HepG2 (cell line): ENCODE results near the gene SLC45A1. TPM values are rescaled to one million over a fixed set of nuclear protein-coding genes. Genes with fewer than 3 reads are reported as not detected.

Experiments used
- ATAC-seq: fragments of 200-7000 bp; cut with Tn5 transposase; 3 replicates; pipeline ENCODE4 v1.9.1; 2020; ENCODE audit warnings: mild to moderate bottlenecking, moderate library complexity
- BruUV-seq: library from RNA; stranded (reverse); fragments of 400-500 nt; replicated peaks from 2 replicates; lab custom pipeline; 2021; lab: Mats Ljungman, UMichigan
- CTCF ChIA-PET: fragments of 300-600 bp; formaldehyde crosslinking; extraction: SDS; loops from one replicate; lab custom pipeline; 2021; ENCODE audit warnings: low total read pairs, inconsistent platforms, low intra/inter-chr PET ratio; lab: Yijun Ruan, JAX
- POLR2A ChIA-PET: fragments of 350-600 bp; sonication (Branson Sonifier 250); formaldehyde crosslinking; loops from one replicate; lab custom pipeline; 2020; ENCODE audit warnings: antibody characterized with exemption, inconsistent platforms; lab: Yijun Ruan, JAX
- DNase-seq: peaks from one replicate; pipeline ENCODE4 v3.0.0-alpha.2; 2015; ENCODE audit warnings: low spot score
- FAIRE-seq: peaks from 3 replicates; lab custom pipeline; 2011; peaks lifted over from hg19 to GRCh38; lab: Jason Lieb, UNC
- H2AFZ ChIP-seq: one replicate; pipeline ENCODE4 v1.6.1; 2011; ENCODE audit warnings: low read length, inconsistent platforms
- H3K27ac ChIP-seq: fragments of 300-600 bp; 3 replicates; pipeline ENCODE4 v1.8.0; 2011; ENCODE audit warnings: mixed run types, mild to moderate bottlenecking, mixed read lengths, low read length, inconsistent platforms; ENCODE audit not compliant: insufficient read depth; ENCODE audit errors: extremely low read length
- H3K27me3 ChIP-seq, 2 experiments: fragments of 200-600 bp in 1 of 2; 2 replicates in 1 of 2; 3 replicates in 1 of 2; pipeline versions ENCODE4 v1.6.0 to v1.8.0; 2011; ENCODE audit warnings: low read length in 2 of 2, mild to moderate bottlenecking in 2 of 2, moderate library complexity in 2 of 2, inconsistent platforms in 1 of 2; ENCODE audit not compliant: insufficient read depth in 2 of 2, control insufficient read depth in 1 of 2
- H3K36me3 ChIP-seq, 2 experiments: fragments of 200-600 bp in 1 of 2; replicated peaks in 1 of 2; 2 replicates in 1 of 2; 3 replicates in 1 of 2; pipeline versions ENCODE4 v1.5.1 to v1.8.0; 2011; ENCODE audit warnings: low read length in 2 of 2, inconsistent platforms in 1 of 2; ENCODE audit not compliant: insufficient read depth in 2 of 2, control insufficient read depth in 1 of 2
- H3K4me1 ChIP-seq: 2 replicates; pipeline ENCODE4 v1.5.1; 2012; ENCODE audit warnings: low read length, inconsistent platforms; ENCODE audit not compliant: insufficient read depth
- H3K4me2 ChIP-seq: 2 replicates; pipeline ENCODE4 v1.6.0; 2011; ENCODE audit warnings: low read depth, low read length, inconsistent platforms
- H3K4me3 ChIP-seq, 3 experiments: fragments of 200-600 bp in 1 of 3; sonication (generic), shearing (Covaris generic) in 1 of 3; replicated peaks in 1 of 3; 2 replicates each; pipeline ENCODE4 v1.5.1; 2011 to 2016; ENCODE audit warnings: low read length in 3 of 3, inconsistent platforms in 2 of 3, low read depth in 2 of 3, mild to moderate bottlenecking in 2 of 3, control low read depth in 1 of 3, mixed read lengths in 1 of 3; ENCODE audit not compliant: insufficient read depth in 1 of 3
- H3K79me2 ChIP-seq: one replicate; pipeline ENCODE4 v1.6.1; 2011; ENCODE audit warnings: low read length, inconsistent platforms; ENCODE audit not compliant: insufficient read depth
- H3K9ac ChIP-seq: 2 replicates; pipeline ENCODE4 v1.6.0; 2011; ENCODE audit warnings: mild to moderate bottlenecking, low read depth, low read length, inconsistent platforms; ENCODE audit not compliant: insufficient read depth
- H3K9me3 ChIP-seq: 2 replicates; pipeline ENCODE4 v1.5.1; 2012; ENCODE audit warnings: mild to moderate bottlenecking, low read length
- H4K20me1 ChIP-seq: 2 replicates; pipeline ENCODE4 v1.6.0; 2011; ENCODE audit warnings: inconsistent platforms, mild to moderate bottlenecking, low read length, moderate library complexity; ENCODE audit not compliant: insufficient read depth
- ATRX ChIP-seq: sonication (generic); formaldehyde crosslinking; IDR thresholded peaks from 2 replicates; pipeline ENCODE4 v1.4.0; 2020; ENCODE audit warnings: missing genetic modification reagents, borderline replicate concordance
- GPBP1L1 ChIP-seq: sonication (generic); formaldehyde crosslinking; IDR thresholded peaks from 2 replicates; pipeline ENCODE4 v1.5.0; 2020; ENCODE audit warnings: mild to moderate bottlenecking, missing genetic modification reagents
- HDAC1 ChIP-seq: sonication (generic); formaldehyde crosslinking; IDR thresholded peaks from 2 replicates; pipeline ENCODE4 v1.5.1; 2020; ENCODE audit warnings: mild to moderate bottlenecking, missing genetic modification reagents
- NR3C1 ChIP-seq: sonication (generic); formaldehyde crosslinking; IDR thresholded peaks from 2 replicates; pipeline ENCODE4 v1.4.0; 2020; ENCODE audit warnings: missing genetic modification reagents
- PHF21A ChIP-seq: sonication (generic); formaldehyde crosslinking; IDR thresholded peaks from 2 replicates; pipeline ENCODE4 v1.5.0; 2020; ENCODE audit warnings: mild to moderate bottlenecking, missing genetic modification reagents
- SNAPC4 ChIP-seq: sonication (generic); formaldehyde crosslinking; IDR thresholded peaks from 2 replicates; pipeline ENCODE4 v1.4.0; 2020; ENCODE audit warnings: mild to moderate bottlenecking, missing genetic modification reagents
- SP1 ChIP-seq, 2 experiments: fragments of 450-650 bp in 1 of 2; sonication (generic) in 1 of 2; formaldehyde crosslinking in 1 of 2; IDR thresholded peaks; 2 replicates each; pipeline versions ENCODE4 v1.4.0 to v1.6.1; 2016 to 2020; ENCODE audit warnings: missing genetic modification reagents in 1 of 2
- SP5 ChIP-seq: IDR thresholded peaks from 2 replicates; pipeline ENCODE4 v1.6.1; 2016; ENCODE audit warnings: low read depth, borderline replicate concordance
- ZNF124 ChIP-seq: sonication (generic); formaldehyde crosslinking; IDR thresholded peaks from 2 replicates; pipeline ENCODE4 v1.4.0; 2020; ENCODE audit warnings: missing genetic modification reagents
- ZNF329 ChIP-seq: sonication (generic); formaldehyde crosslinking; IDR thresholded peaks from 2 replicates; pipeline ENCODE4 v1.9.0; 2021; ENCODE audit warnings: low read depth, mild to moderate bottlenecking, missing genetic modification reagents
- ZNF816 ChIP-seq: sonication (generic); formaldehyde crosslinking; IDR thresholded peaks from 2 replicates; pipeline ENCODE4 v1.8.0; 2022; ENCODE audit warnings: missing genetic modification reagents, mild to moderate bottlenecking, borderline replicate concordance
- WGBS: methylation state at CpG from one replicate; pipeline ENCODE4 v1.1.6; 2017; ENCODE audit warnings: low lambda C conversion rate; 5-methylcytosine and 5-hydroxymethylcytosine counted together
- in situ Hi-C: cut with HindIII; loops from 2 replicates; pipeline ENCODE4 v1.10.0; 2017; ENCODE audit warnings: low pct_unique_long_range_greater_than_20kb; ENCODE audit not compliant: extremely low pct_ligation_motif_present
- intact Hi-C: fragments of 100-400 bp; cut with micrococcal nuclease; formaldehyde crosslinking; loops from one replicate; pipeline ENCODE4 v1.10.0; 2022; ENCODE audit not compliant: unreplicated experiment
- polyA plus RNA-seq, 8 experiments: library from polyadenylated mRNA; depleted of rRNA in 3 of 8; stranded (reverse) in 7 of 8; unstranded in 1 of 8; fragments of >200 nt; fragmentation: Illumina TruSeq in 4 of 8; extraction: Trizol in 4 of 8; gene quantifications; 2 replicates each; pipeline versions ENCODE4 v1.2.1 to v1.2.3, GENCODE V29; 2011 to 2016; ENCODE audit warnings: low read depth in 4 of 8, missing spikeins in 1 of 8, mixed read lengths in 1 of 8; ENCODE audit not compliant: insufficient read depth in 1 of 8
- total RNA-seq, 5 experiments: library from RNA; depleted of rRNA; stranded (reverse); fragments of >200 nt; fragmentation: Illumina TruSeq; extraction: Trizol; gene quantifications; 2 replicates each; pipeline ENCODE4 v1.2.3, GENCODE V29; 2016; ENCODE audit warnings: low read depth in 1 of 5

The SLC45A1 gene
- total and polyA plus RNA-seq, 2 of the 13 experiments (the other 11 are each of a cell fraction or from before 2014, with no cell fraction given): not detected

- H3K4me1 ChIP-seq: peaks cover 22% of the 10 kb centered on the region
- H3K36me3 ChIP-seq: peaks cover 55 to 82% of the 10 kb centered on the region in 2 experiments; a peak in 4 of 5 replicates
- no peak overlapping the region for H3K27ac ChIP-seq
- no peaks in the 10 kb centered on the region for H3K27me3 ChIP-seq
- no peak overlapping the region for H3K4me2 ChIP-seq
- DNase-seq (no peak), ATAC-seq (no peak), FAIRE-seq (no peak)
- in situ Hi-C loops (no loop called here), intact Hi-C loops (no loop called here)
- H4K20me1 ChIP-seq: peaks cover 22% of the 10 kb centered on the region
- H3K9ac ChIP-seq: no peak overlapping the region
- no peaks in the 10 kb centered on the region for H3K9me3 ChIP-seq
- no TSS peak for BruUV-seq
- ChIA-PET CTCF (no interaction called here), POLR2A (no interaction called here)
- TF ChIP-seq PHF21A (CRISPR knock-in tag) (no peak), SP5 (CRISPR knock-in tag) (no peak), NR3C1 (CRISPR knock-in tag) (no peak), ZNF329 (no peak), SP1 (IDR thresholded peaks at IDR 0.05) (no peak), SP1 (CRISPR knock-in tag; IDR thresholded peaks at IDR 0.05) (no peak), ATRX (CRISPR knock-in tag) (no peak), ZNF816 (CRISPR knock-in tag) (no peak)
- H3K4me3 ChIP-seq: no peak overlapping the region
- peaks cover 12% of the 10 kb centered on the region for H3K79me2 ChIP-seq
- WGBS: 93% methylated on average over 12 of the region's 13 CpGs
- no peak overlapping the region for H2AFZ ChIP-seq
Observed at GRCh38 chr1:8362701-8363101, 44.8 kb downstream of the SLC45A1 start.

GRCh38 chr1:8363186-8363766, 45.4 kb downstream of the SLC45A1 start:
- WGBS: 95% methylated on average over 8 of the region's 8 CpGs
- no peaks in the 10 kb centered on the region for H3K9me3 ChIP-seq
- in situ Hi-C loops (no loop called here), intact Hi-C loops (no loop called here)
- no peak overlapping the region for H3K9ac ChIP-seq
- no peak overlapping the region for H3K4me2 ChIP-seq
- DNase-seq (no peak), FAIRE-seq (no peak), ATAC-seq (no peak)
- H3K27me3 ChIP-seq: no peaks in the 10 kb centered on the region
- ChIA-PET CTCF (no interaction called here), POLR2A (no interaction called here)
- peaks cover 50 to 76% of the 10 kb centered on the region in 2 experiments; a peak in 4 of 5 replicates for H3K36me3 ChIP-seq
- no peak overlapping the region for H2AFZ ChIP-seq
- no peak overlapping the region for H3K4me3 ChIP-seq
- H4K20me1 ChIP-seq: peaks cover 27% of the 10 kb centered on the region
- peaks cover 28% of the 10 kb centered on the region for H3K4me1 ChIP-seq
- peaks cover 15% of the 10 kb centered on the region for H3K79me2 ChIP-seq
- no peak overlapping the region for H3K27ac ChIP-seq
- BruUV-seq: no TSS peak
- TF ChIP-seq SNAPC4 (CRISPR knock-in tag) (no peak), ZNF124 (CRISPR knock-in tag) (no peak), HDAC1 (CRISPR knock-in tag) (no peak), GPBP1L1 (CRISPR knock-in tag) (no peak)
